HepG2 (cell line): ENCODE measurements around the gene ARHGAP33. TPM values are rescaled to one million over a fixed set of nuclear protein-coding genes. Genes with fewer than 3 reads are reported as not detected.

ENCODE experiments used
- AGO1 ChIP-seq: fragments of 200-400 bp; formaldehyde crosslinking; IDR thresholded peaks from 2 replicates; pipeline ENCODE4 v1.6.1; 2017; ENCODE audit warnings: mild to moderate bottlenecking, low read depth, low read length, moderate library complexity; ENCODE audit not compliant: poor library complexity, severe bottlenecking
- CBFB ChIP-seq: sonication (generic); formaldehyde crosslinking; IDR thresholded peaks from 2 replicates; pipeline ENCODE4 v1.4.0; 2020; ENCODE audit warnings: missing genetic modification reagents
- DNMT1 ChIP-seq: sonication (generic); formaldehyde crosslinking; IDR thresholded peaks from 2 replicates; pipeline ENCODE4 v1.5.1; 2020; ENCODE audit warnings: mild to moderate bottlenecking, missing genetic modification reagents
- HMGXB3 ChIP-seq: sonication (generic); formaldehyde crosslinking; IDR thresholded peaks from 2 replicates; pipeline ENCODE4 v1.4.0; 2020; ENCODE audit warnings: missing genetic modification reagents, borderline replicate concordance
- HNF4G ChIP-seq, 2 experiments: sonication (generic) in 1 of 2; formaldehyde crosslinking in 1 of 2; IDR thresholded peaks; 2 replicates each; pipeline versions ENCODE4 v1.4.0 to v1.6.1; 2011 to 2020; ENCODE audit warnings: borderline replicate concordance in 2 of 2, low read depth in 2 of 2, mild to moderate bottlenecking in 2 of 2, low read length in 1 of 2, missing genetic modification reagents in 1 of 2, moderate library complexity in 1 of 2
- MTA1 ChIP-seq: sonication (generic); formaldehyde crosslinking; IDR thresholded peaks from 2 replicates; pipeline ENCODE4 v1.4.0; 2020; ENCODE audit warnings: missing genetic modification reagents, mild to moderate bottlenecking, borderline replicate concordance
- NFIC ChIP-seq: IDR thresholded peaks from 2 replicates; pipeline ENCODE4 v1.6.1; 2012; ENCODE audit warnings: mild to moderate bottlenecking, low read length, inconsistent platforms
- PAF1 ChIP-seq: IDR thresholded peaks from 2 replicates; pipeline ENCODE4 v1.6.1; 2016; ENCODE audit warnings: missing genetic modification reagents, missing compliant biosample characterization
- PLSCR1 ChIP-seq: sonication (generic); formaldehyde crosslinking; IDR thresholded peaks from 2 replicates; pipeline ENCODE4 v1.5.0; 2020; ENCODE audit warnings: missing genetic modification reagents, mild to moderate bottlenecking, borderline replicate concordance
- RBM22 ChIP-seq: fragments of 200-400 bp; formaldehyde crosslinking; optimal IDR thresholded peaks from 2 replicates; pipeline ENCODE3; 2017; ENCODE audit warnings: mild to moderate bottlenecking, low read length, moderate library complexity
- ZBTB3 ChIP-seq: sonication (generic); formaldehyde crosslinking; IDR thresholded peaks from 2 replicates; pipeline ENCODE4 v1.4.0; 2020; ENCODE audit warnings: low read depth, mild to moderate bottlenecking, moderate library complexity, missing genetic modification reagents, borderline replicate concordance
- ZBTB34 ChIP-seq: sonication (generic); formaldehyde crosslinking; IDR thresholded peaks from 2 replicates; pipeline ENCODE4 v1.8.0; 2022; ENCODE audit warnings: mild to moderate bottlenecking, missing genetic modification reagents
- ZBTB8A ChIP-seq: sonication (generic); formaldehyde crosslinking; IDR thresholded peaks from 2 replicates; pipeline ENCODE4 v1.4.0; 2020; ENCODE audit warnings: mild to moderate bottlenecking, low read depth, missing genetic modification reagents, borderline replicate concordance
- ZNF12 ChIP-seq: sonication (generic); formaldehyde crosslinking; IDR thresholded peaks from 2 replicates; pipeline ENCODE4 v1.5.0; 2020; ENCODE audit warnings: missing genetic modification reagents
- ZNF205 ChIP-seq: IDR thresholded peaks from 2 replicates; pipeline ENCODE4 v1.6.1; 2018; ENCODE audit warnings: missing biosample characterization, missing genetic modification reagents
- ZNF280B ChIP-seq: sonication (generic); formaldehyde crosslinking; IDR thresholded peaks from 2 replicates; pipeline ENCODE4 v1.5.0; 2020; ENCODE audit warnings: missing genetic modification reagents, mild to moderate bottlenecking, borderline replicate concordance
- ZNF792 ChIP-seq: IDR thresholded peaks from 2 replicates; pipeline ENCODE4 v1.6.1; 2016
- ZSCAN20 ChIP-seq: sonication (generic); formaldehyde crosslinking; IDR thresholded peaks from 2 replicates; pipeline ENCODE4 v1.4.0; 2020; ENCODE audit warnings: missing genetic modification reagents, mild to moderate bottlenecking, borderline replicate concordance
- polyA plus RNA-seq, 8 experiments: library from polyadenylated mRNA; depleted of rRNA in 3 of 8; stranded (reverse) in 7 of 8; unstranded in 1 of 8; fragments of >200 nt; fragmentation: Illumina TruSeq in 4 of 8; extraction: Trizol in 4 of 8; gene quantifications; 2 replicates each; pipeline versions ENCODE4 v1.2.1 to v1.2.3, GENCODE V29; 2011 to 2016; ENCODE audit warnings: low read depth in 4 of 8, missing spikeins in 1 of 8, mixed read lengths in 1 of 8; ENCODE audit not compliant: insufficient read depth in 1 of 8
- total RNA-seq, 5 experiments: library from RNA; depleted of rRNA; stranded (reverse); fragments of >200 nt; fragmentation: Illumina TruSeq; extraction: Trizol; gene quantifications; 2 replicates each; pipeline ENCODE4 v1.2.3, GENCODE V29; 2016; ENCODE audit warnings: low read depth in 1 of 5
- TF ChIP-seq, protein P1 (sequence below): IDR thresholded peaks from 2 replicates; pipeline ENCODE4 v1.6.1; 2016

The ARHGAP33 gene
- total and polyA plus RNA-seq, 2 of the 13 experiments (the other 11 are each of a cell fraction or from before 2014, with no cell fraction given): 1.3 to 2.7 TPM

DNA sequence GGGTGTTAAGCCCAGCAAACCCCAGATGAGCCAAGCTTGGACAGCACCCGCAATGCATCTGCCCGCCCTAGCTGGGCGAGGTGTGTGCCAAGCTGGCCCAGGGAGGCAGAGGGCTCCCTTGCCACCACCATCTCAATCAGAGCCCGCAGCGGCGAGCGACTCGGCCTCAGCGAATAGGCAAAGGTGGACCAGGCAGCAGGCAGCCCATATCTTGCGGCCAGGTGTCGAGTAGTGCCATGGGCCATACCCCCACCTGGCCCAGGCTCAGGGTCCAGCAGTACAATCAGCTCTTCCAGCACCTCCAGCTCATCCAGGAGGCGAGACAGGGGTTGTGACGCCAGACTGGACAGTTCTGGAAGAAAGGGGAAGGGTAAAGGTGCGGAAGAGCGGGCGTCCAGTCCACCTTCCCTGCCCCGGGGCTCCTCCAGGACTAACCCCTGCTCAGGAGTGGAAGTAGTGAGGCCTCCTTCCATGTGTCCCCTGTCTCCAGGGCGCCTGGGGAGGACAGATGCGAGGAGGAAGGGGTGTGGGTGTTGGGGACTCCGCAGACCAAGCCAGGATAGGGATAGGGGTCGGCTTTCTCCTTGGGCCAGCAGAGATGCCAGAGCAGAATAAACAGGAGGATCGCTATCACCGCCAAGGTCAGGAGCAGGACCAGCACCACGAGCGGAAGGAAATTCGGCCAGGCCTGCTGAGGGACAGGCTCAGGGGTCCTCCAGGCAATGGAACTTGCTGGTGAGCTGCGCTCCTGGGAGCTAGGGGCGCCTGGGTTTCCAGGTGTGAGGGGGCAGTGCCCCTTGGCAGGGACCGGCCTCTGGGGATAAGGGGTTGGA, 35.9 kb upstream of the ARHGAP33 start (continued):
- TF ChIP-seq ZBTB34 (CRISPR knock-in tag): no peak
- no peak for TF ChIP-seq ZSCAN20 (CRISPR knock-in tag)
- TF ChIP-seq ZBTB8A (CRISPR knock-in tag): no peak
- TF ChIP-seq HMGXB3 (CRISPR knock-in tag): no peak
- peak; percentile 34 for TF ChIP-seq RBM22
- TF ChIP-seq AGO1: peak; percentile 8
- TF ChIP-seq NFIC: no peak
- no peak for TF ChIP-seq ZNF205 (CRISPR knock-in tag)
- no peak for TF ChIP-seq ZNF792 (CRISPR knock-in tag)
- TF ChIP-seq HNF4G (IDR thresholded peaks at IDR 0.05; ENCODE audit: borderline replicate concordance, low read depth, low read length): no peak
- TF ChIP-seq HNF4G (CRISPR knock-in tag; IDR thresholded peaks at IDR 0.05; ENCODE audit: borderline replicate concordance, low read depth): no peak
- TF ChIP-seq ZNF280B (CRISPR knock-in tag): no peak
- no peak for TF ChIP-seq PLSCR1 (CRISPR knock-in tag)
- TF ChIP-seq CBFB (CRISPR knock-in tag): no peak
- no peak for TF ChIP-seq DNMT1 (CRISPR knock-in tag)
- TF ChIP-seq, protein P1, sequence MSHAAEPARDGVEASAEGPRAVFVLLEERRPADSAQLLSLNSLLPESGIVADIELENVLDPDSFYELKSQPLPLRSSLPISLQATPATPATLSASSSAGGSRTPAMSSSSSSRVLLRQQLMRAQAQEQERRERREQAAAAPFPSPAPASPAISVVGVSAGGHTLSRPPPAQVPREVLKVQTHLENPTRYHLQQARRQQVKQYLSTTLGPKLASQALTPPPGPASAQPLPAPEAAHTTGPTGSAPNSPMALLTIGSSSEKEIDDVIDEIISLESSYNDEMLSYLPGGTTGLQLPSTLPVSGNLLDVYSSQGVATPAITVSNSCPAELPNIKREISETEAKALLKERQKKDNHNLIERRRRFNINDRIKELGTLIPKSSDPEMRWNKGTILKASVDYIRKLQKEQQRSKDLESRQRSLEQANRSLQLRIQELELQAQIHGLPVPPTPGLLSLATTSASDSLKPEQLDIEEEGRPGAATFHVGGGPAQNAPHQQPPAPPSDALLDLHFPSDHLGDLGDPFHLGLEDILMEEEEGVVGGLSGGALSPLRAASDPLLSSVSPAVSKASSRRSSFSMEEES: no peak
- TF ChIP-seq ZBTB3 (CRISPR knock-in tag): no peak
- 0 out of 2 replicates have a peak, but pooled peaks have one; percentile 30 for TF ChIP-seq PAF1 (CRISPR knock-in tag)
- TF ChIP-seq MTA1: no peak
- TF ChIP-seq ZNF12 (CRISPR knock-in tag): no peak
